ENCODE results near the gene PLEKHG3. TPM values are rescaled to one million over a fixed set of nuclear protein-coding genes. Genes with fewer than 3 reads are reported as not detected.

Gene PLEKHG3
- total RNA-seq, 2 experiments from 2014 or later = 6.3 to 7.1 TPM

DNA sequence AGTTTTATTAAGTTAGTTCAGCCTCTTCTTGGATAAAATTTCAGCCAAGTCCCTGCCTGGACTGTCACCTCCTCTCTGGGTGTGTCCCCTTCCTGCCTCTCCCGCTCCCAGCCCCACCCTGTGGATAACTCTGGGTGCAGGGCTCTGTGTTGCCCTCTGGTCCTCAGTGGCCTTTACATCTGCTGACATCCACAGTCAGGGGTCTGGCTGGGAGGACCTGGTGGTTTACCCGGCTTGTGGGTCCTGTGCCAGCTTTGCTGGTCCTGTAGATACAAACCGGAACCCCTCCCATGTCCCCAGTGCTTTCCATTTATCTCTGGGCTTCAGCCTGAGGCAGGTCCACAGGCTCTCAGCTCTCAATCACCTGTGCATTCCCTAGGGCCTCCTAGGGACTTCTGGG is 28.9 kb upstream of the PLEKHG3 start:
- Mint-ChIP-seq H3K9me3 (ENCODE audit: low read depth) (no peaks in the 10 kb centered on the region), H3K27me3 (no peaks in the 10 kb centered on the region), H3K4me1 (peaks cover 18% of the 10 kb centered on the region), H3K36me3 (ENCODE audit: low read depth) (no peaks in the 10 kb centered on the region), H3K27ac (no peak overlapping the region), H3K4me3 (no peak overlapping the region)
- no peak for ATAC-seq
- intact Hi-C loops (cut with DNase I, micrococcal nuclease) = no loop called here
- CTCF ChIA-PET = no interaction called here
- no peak for DNase-seq
- POLR2A ChIA-PET = no interaction called here

DNA sequence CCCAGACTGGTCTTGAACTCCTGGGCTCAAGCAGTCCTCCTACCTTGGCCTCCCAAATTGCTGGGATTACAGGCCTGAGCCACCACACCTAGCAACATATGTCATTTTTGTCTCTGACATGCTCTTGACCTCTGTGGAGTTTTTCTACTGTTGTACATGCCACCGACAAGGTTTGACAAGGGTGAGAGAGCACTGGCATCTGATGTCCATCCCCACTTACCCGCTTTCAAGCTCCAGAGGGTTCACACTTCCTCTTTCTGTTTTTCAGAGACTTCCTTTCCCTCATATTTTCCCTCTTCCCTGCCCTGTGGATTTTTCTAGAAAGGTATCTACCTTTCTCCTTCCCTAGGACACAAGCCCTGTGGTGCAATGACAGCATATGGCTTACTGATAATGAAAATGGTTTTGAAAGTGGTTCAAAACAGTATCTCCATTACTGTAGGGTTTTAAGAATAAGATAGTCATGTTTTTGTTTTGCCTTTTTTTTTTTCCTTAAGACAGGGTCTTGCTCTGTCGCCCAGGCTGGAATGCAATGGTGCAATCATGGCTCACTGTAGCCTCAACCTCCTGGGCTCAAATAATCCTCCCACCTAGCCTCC is 27.7 kb upstream of the PLEKHG3 start:
- no peak overlapping the region for H3K4me3 Mint-ChIP-seq
- DNase-seq (no peak), ATAC-seq (peak; percentile 27)
- peaks cover 18% of the 10 kb centered on the region for H3K4me1 Mint-ChIP-seq
- intact Hi-C loops (cut with DNase I, micrococcal nuclease) = loop anchor here in 1 of 2 experiments (1.0 kb wide), 1 partner anchor 39 kb away; no protein-coding TSS in a partner anchor
- H3K27me3 Mint-ChIP-seq = no peaks in the 10 kb centered on the region
- ChIA-PET CTCF (interaction anchor here (0.7 kb wide), 1 partner anchor 148 kb away, joined by 3 read pairs; no protein-coding TSS in a partner anchor), POLR2A (interaction anchor here (0.7 kb wide), 1 partner anchor 23 kb away, joined by 3 read pairs; no protein-coding TSS in a partner anchor)
- H3K27ac Mint-ChIP-seq = no peak overlapping the region
- no peaks in the 10 kb centered on the region for H3K9me3 Mint-ChIP-seq (ENCODE audit: low read depth)
- no peaks in the 10 kb centered on the region for H3K36me3 Mint-ChIP-seq (ENCODE audit: low read depth)

DNA sequence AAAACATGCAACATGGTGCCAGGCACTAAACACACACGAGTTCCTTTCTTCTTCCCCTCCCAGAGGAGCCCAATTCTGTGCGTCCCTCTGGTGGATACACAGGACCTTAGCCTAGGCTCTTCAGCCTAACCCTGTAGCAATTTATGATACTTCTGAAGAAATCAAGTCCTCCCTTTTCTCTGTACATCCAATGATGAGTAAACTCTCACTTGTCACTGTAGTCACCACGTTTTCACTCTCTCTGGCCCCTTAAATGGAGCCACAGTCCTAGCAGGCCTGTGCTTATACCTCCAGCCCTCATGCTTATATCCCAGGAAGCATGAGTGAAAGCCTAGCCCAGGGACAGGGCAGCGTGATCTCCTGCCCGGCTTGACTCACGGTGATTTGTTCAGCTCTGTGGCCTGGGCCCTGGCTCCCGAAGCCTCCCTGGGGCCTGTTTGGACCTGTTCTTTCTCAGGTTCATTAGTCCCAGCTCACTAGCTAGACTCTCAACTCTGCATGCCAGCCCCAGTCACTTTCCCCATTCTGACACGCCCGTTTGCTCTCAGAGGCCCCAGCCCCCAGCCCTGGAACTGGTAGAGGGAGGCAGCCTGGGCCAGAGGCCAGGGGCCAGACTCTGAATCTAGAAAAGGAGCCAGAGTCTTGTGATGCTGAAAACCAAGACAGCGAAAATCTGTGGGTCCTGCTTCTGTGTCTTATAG is 24.1 kb upstream of the PLEKHG3 start:
- no peaks in the 10 kb centered on the region for H3K9me3 Mint-ChIP-seq (ENCODE audit: low read depth)
- ChIA-PET CTCF (interaction anchor here (0.6 to 1.3 kb wide), 2 partner anchors 23 to 212 kb away, joined by 3 to 4 read pairs; no protein-coding TSS in a partner anchor), POLR2A (no interaction called here)
- H3K27me3 Mint-ChIP-seq = no peaks in the 10 kb centered on the region
- H3K27ac Mint-ChIP-seq = no peak overlapping the region
- peak; percentile 60 for ATAC-seq
- intact Hi-C loops (cut with DNase I, micrococcal nuclease) = no loop called here
- peaks cover 3% of the 10 kb centered on the region for H3K4me1 Mint-ChIP-seq
- no peaks in the 10 kb centered on the region for H3K36me3 Mint-ChIP-seq (ENCODE audit: low read depth)
- H3K4me3 Mint-ChIP-seq = no peak overlapping the region
- DNase-seq = no peak

DNA sequence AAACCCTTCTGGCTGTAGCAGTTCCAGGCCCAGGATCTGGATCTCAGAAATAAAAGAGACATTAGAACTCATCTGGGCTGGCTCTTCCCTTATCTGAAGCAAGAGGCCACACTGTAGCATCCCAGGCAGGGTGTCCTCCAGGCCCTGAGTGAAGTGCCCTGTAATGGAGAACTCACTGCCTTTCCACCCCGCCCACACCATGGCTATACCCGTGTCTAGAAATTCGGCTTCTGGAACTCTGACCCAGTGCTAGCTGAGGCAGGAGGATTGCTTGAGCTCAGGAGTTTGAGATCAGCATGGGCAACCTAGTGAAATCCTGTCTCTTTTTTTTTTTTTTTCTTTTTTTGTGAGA is 23.5 kb upstream of the PLEKHG3 start:
- ATAC-seq (no peak), DNase-seq (no peak)
- no peak overlapping the region for H3K27ac Mint-ChIP-seq
- no peak overlapping the region for H3K4me3 Mint-ChIP-seq
- POLR2A ChIA-PET = no interaction called here
- no peaks in the 10 kb centered on the region for H3K9me3 Mint-ChIP-seq (ENCODE audit: low read depth)
- intact Hi-C loops (cut with DNase I, micrococcal nuclease) = no loop called here
- CTCF ChIA-PET = interaction anchor here (0.6 kb wide), 1 partner anchor 369 kb away, joined by 3 read pairs; no protein-coding TSS in a partner anchor
- H3K36me3 Mint-ChIP-seq (ENCODE audit: low read depth) = no peaks in the 10 kb centered on the region
- H3K4me1 Mint-ChIP-seq = peaks cover 3% of the 10 kb centered on the region
- H3K27me3 Mint-ChIP-seq = no peaks in the 10 kb centered on the region

DNA sequence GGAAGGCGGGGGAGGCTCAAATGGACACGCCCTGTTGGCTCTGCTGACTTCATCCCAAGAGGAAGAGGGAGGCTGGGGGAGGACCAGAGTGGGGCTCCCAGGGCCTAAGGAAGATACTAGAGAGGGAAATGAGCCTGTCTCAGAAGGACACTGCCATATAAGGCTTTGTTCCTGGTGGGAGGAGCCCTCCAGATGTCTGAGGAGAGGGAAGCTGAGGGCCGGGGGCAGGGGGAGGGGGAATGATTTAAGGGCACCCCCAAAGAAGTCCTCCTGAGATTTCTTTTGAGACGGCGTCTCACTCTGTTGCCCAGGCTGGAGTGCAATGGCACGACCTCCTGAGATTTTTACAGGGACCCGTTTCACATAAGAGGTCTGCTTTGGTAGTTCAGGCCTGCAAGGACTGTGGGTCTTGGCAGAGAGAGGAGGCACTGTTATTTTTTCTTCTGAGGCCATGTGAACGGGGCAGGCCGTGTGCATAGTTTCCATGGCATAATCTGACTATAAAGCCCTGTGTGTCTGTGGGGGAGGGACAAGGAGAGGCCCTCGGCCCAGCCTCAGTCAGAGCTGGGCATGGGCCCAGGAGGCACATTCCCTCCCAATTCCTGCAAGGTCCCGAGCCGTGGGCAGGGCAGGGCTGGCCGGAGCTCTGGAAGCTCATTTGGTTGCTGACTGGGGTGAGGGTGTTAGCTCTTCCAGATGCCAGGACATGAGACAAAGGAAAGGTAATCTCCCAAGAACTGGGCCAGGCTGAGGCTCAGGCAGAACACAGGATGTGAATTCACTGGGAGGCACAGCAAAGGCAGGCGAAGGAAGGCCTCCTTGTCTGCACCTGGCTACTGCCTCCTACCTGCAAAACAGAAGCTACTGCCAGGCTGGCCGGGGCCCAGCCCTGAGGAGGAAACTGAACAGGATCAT is 22.2 kb upstream of the PLEKHG3 start:
- ATAC-seq = no peak
- CTCF ChIA-PET = interaction anchor here (0.7 to 1.6 kb wide), 4 partner anchors 11 to 180 kb away, joined by 3 to 4 read pairs (median 4); no protein-coding TSS in a partner anchor
- H3K27ac Mint-ChIP-seq = no peak overlapping the region
- POLR2A ChIA-PET = no interaction called here
- no peak for DNase-seq
- intact Hi-C loops (cut with DNase I, micrococcal nuclease) = no loop called here
- H3K36me3 Mint-ChIP-seq (ENCODE audit: low read depth) = no peaks in the 10 kb centered on the region
- H3K27me3 Mint-ChIP-seq = no peaks in the 10 kb centered on the region
- no peaks in the 10 kb centered on the region for H3K9me3 Mint-ChIP-seq (ENCODE audit: low read depth)
- H3K4me1 Mint-ChIP-seq = no peaks in the 10 kb centered on the region
- H3K4me3 Mint-ChIP-seq = no peak overlapping the region

DNA sequence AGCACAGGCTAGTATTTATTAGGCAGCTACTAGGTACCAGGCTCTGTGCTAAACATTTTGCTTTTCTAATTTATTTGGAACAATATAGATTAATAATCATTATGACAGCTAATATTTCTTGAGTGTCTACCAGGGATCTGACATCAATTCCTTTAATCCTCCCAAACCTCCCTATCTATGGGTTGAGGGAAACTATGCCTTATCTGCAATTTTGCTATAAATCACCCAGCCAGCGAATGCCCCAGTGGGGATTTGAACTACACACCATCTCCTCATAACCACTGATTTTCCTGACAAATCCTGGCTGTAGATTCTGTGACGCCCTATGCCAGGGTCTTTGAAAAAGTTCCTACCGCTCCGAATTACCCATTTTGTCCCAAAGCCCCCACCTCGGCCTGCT is 21.4 kb upstream of the PLEKHG3 start:
- H3K4me3 Mint-ChIP-seq = no peak overlapping the region
- no peak for DNase-seq
- no peaks in the 10 kb centered on the region for H3K27me3 Mint-ChIP-seq
- intact Hi-C loops (cut with DNase I, micrococcal nuclease) = no loop called here
- no peak overlapping the region for H3K27ac Mint-ChIP-seq
- no peak for ATAC-seq
- ChIA-PET CTCF (interaction anchor here (0.7 to 1.6 kb wide), 4 partner anchors 12 to 179 kb away, joined by 3 to 4 read pairs (median 4); no protein-coding TSS in a partner anchor), POLR2A (no interaction called here)
- no peaks in the 10 kb centered on the region for H3K4me1 Mint-ChIP-seq
- no peaks in the 10 kb centered on the region for H3K36me3 Mint-ChIP-seq (ENCODE audit: low read depth)
- no peaks in the 10 kb centered on the region for H3K9me3 Mint-ChIP-seq (ENCODE audit: low read depth)

DNA sequence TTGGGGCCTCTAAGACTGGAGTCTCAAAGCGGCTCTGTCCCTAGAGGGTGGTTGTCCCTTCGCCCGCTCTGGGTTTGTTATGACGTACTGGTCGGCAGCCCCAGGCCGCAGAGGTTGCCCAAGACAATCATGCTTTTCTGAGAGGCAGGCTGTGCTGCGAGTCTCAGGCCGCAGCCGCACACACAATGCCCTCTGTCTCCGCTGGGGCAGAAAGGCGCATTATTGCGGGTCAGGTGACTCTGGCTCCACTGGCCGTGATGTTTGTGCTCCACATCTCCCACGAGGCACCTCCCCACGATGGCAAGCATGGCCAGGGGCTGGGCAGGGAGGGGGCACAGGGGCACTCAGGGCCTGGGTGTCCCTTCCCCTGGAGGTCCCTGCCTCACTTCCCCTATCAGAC is 21.0 kb upstream of the PLEKHG3 start:
- POLR2A ChIA-PET = no interaction called here
- CTCF ChIA-PET = interaction anchor here (1.5 kb wide), 1 partner anchor 26 kb away, joined by 3 read pairs; no protein-coding TSS in a partner anchor

DNA sequence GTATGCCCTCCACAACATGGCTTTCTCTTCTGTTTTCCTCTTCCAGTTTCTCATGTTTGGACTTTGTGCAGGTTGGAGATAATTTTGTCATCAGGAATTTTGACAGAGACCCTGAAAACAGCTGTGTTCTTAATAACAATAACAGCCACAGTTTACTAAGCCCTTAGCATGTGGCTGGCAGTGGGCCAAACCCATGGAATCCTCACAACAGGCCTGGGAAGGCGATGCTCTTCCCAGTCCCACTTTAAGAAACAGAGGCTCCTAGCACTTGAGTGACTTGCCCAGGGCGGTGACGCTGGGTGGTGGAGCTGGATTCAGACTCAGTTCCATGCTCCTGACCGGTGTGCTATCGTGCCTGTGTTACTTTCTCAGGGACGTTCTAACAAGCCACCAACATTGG is 20.1 kb upstream of the PLEKHG3 start:
- CTCF ChIA-PET = no interaction called here
- no peak for DNase-seq
- no peak overlapping the region for H3K27ac Mint-ChIP-seq

More for the DNA sequence above, 21.0 kb upstream of the PLEKHG3 start:
- no peaks in the 10 kb centered on the region for H3K36me3 Mint-ChIP-seq (ENCODE audit: low read depth)
- no peak overlapping the region for H3K27ac Mint-ChIP-seq
- no peak overlapping the region for H3K4me3 Mint-ChIP-seq
- DNase-seq = no peak
- intact Hi-C loops (cut with DNase I, micrococcal nuclease) = no loop called here
- no peak for ATAC-seq
- H3K27me3 Mint-ChIP-seq = no peaks in the 10 kb centered on the region
- H3K4me1 Mint-ChIP-seq = peaks cover 2% of the 10 kb centered on the region
- no peaks in the 10 kb centered on the region for H3K9me3 Mint-ChIP-seq (ENCODE audit: low read depth)

DNA sequence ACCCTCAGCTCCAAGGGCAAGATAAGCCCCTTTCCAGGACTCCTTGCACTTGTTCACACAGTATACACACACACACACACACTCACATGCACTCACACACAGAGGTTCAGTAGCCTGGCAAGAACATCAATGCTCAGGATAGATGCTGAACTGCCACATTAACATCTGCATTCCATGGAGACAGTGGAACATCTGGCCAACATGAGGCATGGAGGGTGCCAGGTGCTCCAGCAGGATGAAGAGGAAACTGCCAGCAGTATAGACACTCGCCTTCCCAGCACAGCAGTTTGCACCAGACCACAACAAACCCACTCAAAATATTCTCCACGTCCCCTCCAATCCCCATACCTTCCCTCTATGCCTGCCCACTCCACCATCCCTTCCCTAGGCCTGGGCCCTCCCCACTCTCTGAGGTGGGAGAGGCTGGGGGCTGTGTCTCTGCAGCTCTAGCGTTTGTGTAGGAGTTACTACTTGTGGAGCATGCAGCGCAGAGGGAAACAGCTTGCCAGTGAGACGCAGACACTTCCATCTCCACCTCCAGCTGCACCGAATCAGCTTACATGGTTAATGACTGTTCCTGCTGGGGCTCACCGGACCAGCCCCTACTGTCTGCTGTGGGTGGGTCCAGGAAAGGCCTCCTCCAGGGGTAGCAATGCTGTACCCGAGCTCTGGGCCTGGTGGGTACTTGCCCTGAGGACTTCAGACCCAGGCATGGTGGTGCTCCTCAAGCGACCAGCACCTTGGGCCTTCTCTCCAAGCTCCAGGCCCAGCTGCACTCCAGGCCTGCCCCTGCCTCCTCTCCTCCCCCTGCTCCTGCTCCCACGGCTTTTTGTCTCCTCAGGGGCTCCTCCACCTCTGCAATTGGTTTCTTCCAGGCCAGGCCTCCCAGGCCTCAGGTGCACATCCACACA is 18.6 kb upstream of the PLEKHG3 start:
- ChIA-PET CTCF (no interaction called here), POLR2A (no interaction called here)
- no peak for ATAC-seq

More for the DNA sequence above, 20.1 kb upstream of the PLEKHG3 start:
- H3K4me1 Mint-ChIP-seq = peaks cover 10% of the 10 kb centered on the region
- POLR2A ChIA-PET = no interaction called here
- intact Hi-C loops (cut with DNase I, micrococcal nuclease) = no loop called here
- no peak overlapping the region for H3K4me3 Mint-ChIP-seq
- no peaks in the 10 kb centered on the region for H3K9me3 Mint-ChIP-seq (ENCODE audit: low read depth)
- no peaks in the 10 kb centered on the region for H3K36me3 Mint-ChIP-seq (ENCODE audit: low read depth)
- H3K27me3 Mint-ChIP-seq = no peaks in the 10 kb centered on the region
- ATAC-seq = no peak

DNA sequence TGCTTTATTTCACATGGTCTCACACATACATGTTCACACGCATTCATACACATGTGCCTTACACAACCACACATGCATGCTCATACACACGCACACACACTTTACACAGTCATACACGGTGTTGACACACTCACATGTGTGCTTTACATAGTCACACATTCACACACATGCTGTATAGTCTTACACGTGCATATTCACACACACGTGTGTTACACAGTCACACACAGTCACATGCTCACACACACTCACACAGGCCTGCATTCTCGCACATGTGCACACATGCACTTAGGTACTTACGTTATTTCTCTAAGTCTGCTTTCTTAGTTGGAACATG is 18.0 kb upstream of the PLEKHG3 start:
- ChIA-PET POLR2A (no interaction called here), CTCF (no interaction called here)
- H3K27ac Mint-ChIP-seq = no peak overlapping the region
- H3K4me3 Mint-ChIP-seq = no peak overlapping the region
- no peaks in the 10 kb centered on the region for H3K36me3 Mint-ChIP-seq (ENCODE audit: low read depth)
- DNase-seq (no peak), ATAC-seq (no peak)
- intact Hi-C loops (cut with DNase I, micrococcal nuclease) = no loop called here
- H3K9me3 Mint-ChIP-seq (ENCODE audit: low read depth) = no peaks in the 10 kb centered on the region
- H3K27me3 Mint-ChIP-seq = no peaks in the 10 kb centered on the region
- H3K4me1 Mint-ChIP-seq = peaks cover 16% of the 10 kb centered on the region

More for the DNA sequence above, 18.6 kb upstream of the PLEKHG3 start:
- intact Hi-C loops (cut with DNase I, micrococcal nuclease) = no loop called here
- Mint-ChIP-seq H3K4me3 (no peak overlapping the region), H3K27me3 (no peaks in the 10 kb centered on the region), H3K36me3 (ENCODE audit: low read depth) (no peaks in the 10 kb centered on the region), H3K9me3 (ENCODE audit: low read depth) (no peaks in the 10 kb centered on the region), H3K4me1 (peaks cover 16% of the 10 kb centered on the region), H3K27ac (no peak overlapping the region)
- no peak for DNase-seq

DNA sequence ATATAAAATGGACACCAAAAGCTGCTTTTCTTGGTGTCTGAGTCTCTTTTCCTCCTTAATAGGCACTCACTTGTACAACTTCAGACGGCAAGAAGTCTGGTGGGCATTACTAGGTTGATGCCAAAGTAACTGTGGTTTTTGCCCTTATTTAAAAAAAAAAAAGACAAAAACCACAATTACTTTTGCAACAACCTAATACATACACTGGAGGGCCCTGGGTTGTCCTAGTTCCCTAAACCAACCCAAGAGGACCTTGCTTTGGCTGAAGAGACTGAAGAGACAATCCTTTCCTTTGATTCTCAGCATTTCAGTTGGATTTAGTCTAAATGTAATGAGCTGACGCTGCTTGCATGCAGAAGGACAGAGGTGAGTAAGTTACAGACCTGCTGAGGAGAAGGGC is 16.2 kb upstream of the PLEKHG3 start:
- intact Hi-C loops (cut with DNase I, micrococcal nuclease) = no loop called here
- no peak for DNase-seq
- peaks cover 16% of the 10 kb centered on the region for H3K4me1 Mint-ChIP-seq
- no peak overlapping the region for H3K27ac Mint-ChIP-seq
- ATAC-seq = no peak
- POLR2A ChIA-PET = no interaction called here
- H3K9me3 Mint-ChIP-seq (ENCODE audit: low read depth) = no peaks in the 10 kb centered on the region
- H3K27me3 Mint-ChIP-seq = peaks cover 4% of the 10 kb centered on the region
- CTCF ChIA-PET = interaction anchor here (0.7 to 2.0 kb wide), 4 partner anchors 10 to 204 kb away, joined by 4 to 7 read pairs (median 5); no protein-coding TSS in a partner anchor
- H3K4me3 Mint-ChIP-seq = no peak overlapping the region
- H3K36me3 Mint-ChIP-seq (ENCODE audit: low read depth) = no peaks in the 10 kb centered on the region

Data from activated CD4-positive, alpha-beta T cell treated with anti-CD3 and anti-CD28 coated beads for 36 hours (primary cell).